Lower leg skin (tissue), 3 donors: ENCODE measurements around the gene NRXN3.

Source experiments
- CTCF ChIP-seq, 3 donors: fragments of 450-650 bp; IDR thresholded peaks; one replicate each; pipeline ENCODE4 v1.5.1; 2016; ENCODE audit warnings: antibody characterized with exemption in 3 of 3, mild to moderate bottlenecking in 3 of 3, moderate library complexity in 2 of 3
- POLR2A ChIP-seq, 2 donors: fragments of 450-650 bp; IDR thresholded peaks; one replicate each; pipeline ENCODE4 v1.6.1; 2016 to 2017; ENCODE audit warnings: antibody characterized with exemption in 2 of 2, mild to moderate bottlenecking in 1 of 2, moderate library complexity in 1 of 2

DNA sequence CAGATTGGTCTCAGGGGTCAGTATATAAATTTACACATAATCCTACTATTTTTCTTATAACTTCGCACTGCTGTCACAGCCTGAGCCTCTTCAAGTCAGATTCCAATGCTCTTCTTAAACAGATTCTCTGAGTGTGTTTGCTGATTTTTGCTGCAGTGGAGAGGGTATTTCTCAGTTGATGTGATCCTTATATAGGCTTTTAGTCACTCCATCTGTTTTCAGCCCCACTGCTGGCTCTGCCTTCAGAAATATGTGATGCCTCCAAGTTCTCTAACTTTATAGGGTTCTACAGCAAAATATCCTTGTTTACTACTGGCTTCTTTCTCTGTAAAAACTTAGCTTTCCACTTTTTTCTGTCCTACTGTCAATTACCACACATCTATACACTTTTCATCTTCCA is 702.7 kb downstream of the NRXN3 start:
- TF ChIP-seq CTCF (IDR thresholded peaks at IDR 0.05) (no peak), POLR2A (IDR thresholded peaks at IDR 0.05) (no peak)
